Head of caudate nucleus (tissue), 42 donors: Measurements from ENCODE around the gene NRSN2.
"Not testable (repeated sequence)": the region's sequence is repeated elsewhere in the genome, so short reads cannot be mapped to it uniquely, and the experiment has no call there.

Experiments
- DNase-seq, 42 donors: peaks; one replicate each; pipeline versions ENCODE4 v3.0.0 to v3.0.0-alpha.2; 2020 to 2021; ENCODE audit warnings: mixed read lengths in 7 of 42
- intact Hi-C: fragments of 100-400 bp; cut with DNase I; formaldehyde crosslinking; loops from one replicate; pipeline ENCODE4 v1.15.0; 2022

NRSN2 gene

DNA sequence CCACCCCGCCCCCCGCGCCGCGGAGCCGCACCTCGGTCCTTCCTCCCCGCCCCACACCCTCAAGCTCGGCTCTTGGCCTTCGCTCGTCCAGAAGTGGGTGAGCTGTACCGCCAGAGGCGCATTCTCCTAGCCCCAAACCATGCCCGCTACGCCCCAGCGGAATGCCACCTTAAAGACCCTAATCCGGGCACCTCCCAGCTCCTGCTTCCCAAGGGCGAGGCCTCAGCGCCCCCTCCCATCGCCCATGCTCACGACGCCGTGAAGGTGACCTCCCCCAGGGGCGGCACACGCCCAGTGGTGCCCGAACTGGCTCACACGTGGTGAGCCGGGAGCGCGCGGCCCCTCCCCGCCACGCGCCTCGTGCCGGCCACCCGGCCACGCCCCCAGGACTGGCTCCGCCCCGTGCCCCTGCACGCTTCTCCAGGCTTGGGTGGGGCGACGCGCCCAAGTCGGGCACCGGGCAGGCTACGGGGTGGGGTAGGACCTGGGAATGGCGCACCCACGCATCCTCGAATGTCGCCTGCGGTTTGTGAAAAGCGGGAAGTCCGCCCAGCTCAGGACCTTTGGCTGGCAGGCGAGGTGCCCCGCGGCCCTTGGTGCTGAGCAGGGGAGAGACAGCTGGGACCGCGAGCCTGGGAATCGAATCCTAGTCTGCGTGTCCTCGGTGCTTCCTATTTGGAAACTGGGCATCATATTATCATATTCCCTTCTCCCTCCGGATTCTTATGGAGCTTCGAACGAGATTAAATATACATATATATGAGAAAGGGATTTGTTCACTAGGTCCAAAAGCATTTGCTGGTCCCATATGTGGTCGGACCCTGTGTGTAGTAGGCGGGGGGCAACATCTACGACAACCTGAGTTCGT is 22.5 kb upstream of the NRSN2 start:
- DNase-seq, result peak; percentile 53 to 93 (median 87)
- intact Hi-C loops, result no loop called here

DNA sequence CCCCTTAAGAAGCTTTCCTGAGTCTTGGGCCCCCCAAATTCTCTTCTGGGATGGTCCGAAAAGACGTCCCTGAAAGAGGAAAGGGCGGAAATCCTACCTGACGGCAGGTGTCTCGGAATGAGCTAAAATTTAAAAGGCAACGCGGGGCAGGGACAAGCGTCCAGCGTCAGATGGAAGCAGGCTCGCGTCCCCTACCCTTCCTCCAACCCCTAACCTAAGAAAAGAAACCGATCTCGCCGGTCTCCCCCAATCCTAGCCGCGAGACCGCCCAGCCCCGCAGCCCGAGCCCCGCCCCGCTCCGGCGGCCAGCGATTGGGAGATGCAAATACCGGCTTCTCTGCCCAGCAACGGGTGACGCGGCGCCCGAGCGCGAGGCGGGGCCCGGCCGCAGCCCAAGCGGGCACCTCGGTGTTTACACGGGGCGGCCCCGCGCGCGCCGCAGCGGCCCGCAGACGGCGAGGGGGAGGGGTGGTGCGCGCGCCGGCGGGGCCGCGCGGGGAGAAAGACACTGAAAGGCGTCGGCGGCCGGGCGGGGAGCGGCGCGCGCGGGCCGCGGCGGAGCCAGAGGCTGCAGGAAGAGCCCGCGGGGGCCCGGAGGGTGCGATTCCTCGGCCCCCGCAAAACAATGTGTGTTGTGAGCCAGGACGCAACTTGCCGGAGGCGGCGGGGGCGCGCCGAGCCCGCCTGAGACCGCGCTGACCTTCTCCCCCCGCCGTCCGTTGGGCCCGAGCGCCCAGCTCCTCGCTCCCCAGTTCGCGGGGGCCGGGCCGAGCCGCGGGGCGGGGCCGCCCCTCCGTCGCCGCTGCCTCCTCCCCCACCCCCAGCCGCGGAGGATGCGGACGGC is 21.6 kb upstream of the NRSN2 start, which contains the start of gene SOX12:
TSS of gene SOX12 (plus strand) at position 508 of the 844 bp plus-strand sequence. CDS start 373 bp downstream, outside the sequence.
- intact Hi-C loops, result no loop called here
- DNase-seq, result peak; percentile 97 to 100 (median 99)

DNA sequence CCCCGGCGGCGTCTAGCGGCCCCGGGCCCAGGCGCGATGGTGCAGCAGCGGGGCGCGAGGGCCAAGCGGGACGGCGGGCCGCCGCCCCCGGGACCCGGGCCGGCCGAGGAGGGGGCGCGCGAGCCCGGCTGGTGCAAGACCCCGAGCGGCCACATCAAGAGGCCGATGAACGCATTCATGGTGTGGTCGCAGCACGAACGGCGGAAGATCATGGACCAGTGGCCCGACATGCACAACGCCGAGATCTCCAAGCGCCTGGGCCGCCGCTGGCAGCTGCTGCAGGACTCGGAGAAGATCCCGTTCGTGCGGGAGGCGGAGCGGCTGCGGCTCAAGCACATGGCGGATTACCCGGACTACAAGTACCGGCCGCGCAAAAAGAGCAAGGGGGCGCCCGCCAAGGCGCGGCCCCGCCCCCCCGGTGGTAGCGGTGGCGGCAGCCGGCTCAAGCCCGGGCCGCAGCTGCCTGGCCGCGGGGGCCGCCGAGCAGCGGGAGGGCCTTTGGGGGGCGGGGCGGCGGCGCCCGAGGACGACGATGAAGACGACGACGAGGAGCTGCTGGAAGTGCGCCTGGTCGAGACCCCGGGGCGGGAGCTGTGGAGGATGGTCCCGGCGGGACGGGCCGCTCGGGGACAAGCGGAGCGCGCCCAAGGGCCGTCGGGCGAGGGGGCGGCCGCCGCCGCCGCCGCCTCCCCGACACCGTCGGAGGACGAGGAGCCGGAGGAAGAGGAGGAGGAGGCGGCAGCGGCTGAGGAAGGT is 20.8 kb upstream of the NRSN2 start:
- DNase-seq, result peak; percentile 49 to 86 (median 70)
- intact Hi-C loops, result no loop called here

DNA sequence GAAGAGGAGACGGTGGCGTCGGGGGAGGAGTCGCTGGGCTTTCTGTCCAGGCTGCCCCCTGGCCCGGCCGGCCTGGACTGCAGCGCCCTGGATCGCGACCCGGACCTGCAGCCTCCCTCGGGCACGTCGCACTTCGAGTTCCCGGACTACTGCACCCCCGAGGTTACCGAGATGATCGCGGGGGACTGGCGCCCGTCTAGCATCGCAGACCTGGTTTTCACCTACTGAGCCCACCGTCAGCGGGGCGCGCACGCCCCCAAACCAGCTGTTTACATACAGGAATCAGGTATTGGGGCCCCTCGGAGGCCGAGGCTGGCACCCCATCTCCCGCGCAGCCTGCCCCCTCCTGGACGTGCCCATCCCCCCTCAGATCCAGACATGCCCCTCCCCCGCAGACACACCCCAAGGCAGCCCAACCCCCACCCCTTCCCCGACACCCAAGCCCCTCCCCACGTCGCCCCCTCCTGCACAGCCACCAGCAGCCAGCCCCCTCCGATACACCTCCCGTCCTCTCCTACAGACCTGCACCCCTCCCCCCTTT is 20.2 kb upstream of the NRSN2 start:
- DNase-seq, result peak in 3 of 42 donors; percentile 26 to 44 (median 34)
- intact Hi-C loops, result no loop called here

DNA sequence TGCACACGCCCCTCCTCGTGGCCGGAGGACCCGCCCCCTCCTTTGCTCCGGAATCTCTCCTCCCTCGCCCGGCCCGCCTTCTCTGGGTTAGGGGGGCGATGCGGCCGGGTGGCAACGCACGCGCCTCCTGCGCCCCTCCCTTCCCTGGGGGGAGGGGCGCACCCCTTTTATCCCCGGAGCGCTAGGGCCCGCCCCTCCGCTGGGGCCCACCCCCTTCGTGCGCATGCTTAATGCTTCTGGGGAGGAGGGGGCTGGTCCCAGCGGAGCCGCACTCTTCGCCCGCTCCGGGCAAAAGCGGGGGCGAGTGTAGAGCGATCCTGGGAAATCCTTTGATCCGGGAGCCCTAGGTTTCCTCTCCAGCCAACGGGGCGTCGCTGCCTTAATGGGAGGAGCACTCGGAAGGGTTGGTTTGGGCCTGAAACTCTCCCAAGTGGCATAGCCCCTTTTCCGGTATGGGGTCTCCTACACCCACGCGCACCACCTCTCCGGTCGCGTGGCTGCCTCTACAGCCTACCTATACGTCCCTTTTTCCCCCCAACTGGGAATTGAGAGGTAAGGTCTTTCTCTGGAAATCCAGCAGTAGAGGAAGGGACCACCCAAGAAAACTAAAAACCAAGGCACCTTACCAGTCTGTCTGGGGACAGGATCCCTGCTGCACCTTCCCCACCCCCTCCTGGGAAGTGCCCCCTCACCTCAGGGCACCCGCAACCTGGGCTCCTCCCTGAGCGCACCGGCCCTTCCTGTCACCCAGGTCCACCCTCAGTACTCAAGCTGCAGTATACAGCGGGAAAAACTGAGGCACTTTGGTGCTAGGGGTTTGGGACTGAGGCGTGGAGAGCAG is 19.5 kb upstream of the NRSN2 start:
- DNase-seq, result peak; percentile 64 to 95 (median 88)
- intact Hi-C loops, result no loop called here

DNA sequence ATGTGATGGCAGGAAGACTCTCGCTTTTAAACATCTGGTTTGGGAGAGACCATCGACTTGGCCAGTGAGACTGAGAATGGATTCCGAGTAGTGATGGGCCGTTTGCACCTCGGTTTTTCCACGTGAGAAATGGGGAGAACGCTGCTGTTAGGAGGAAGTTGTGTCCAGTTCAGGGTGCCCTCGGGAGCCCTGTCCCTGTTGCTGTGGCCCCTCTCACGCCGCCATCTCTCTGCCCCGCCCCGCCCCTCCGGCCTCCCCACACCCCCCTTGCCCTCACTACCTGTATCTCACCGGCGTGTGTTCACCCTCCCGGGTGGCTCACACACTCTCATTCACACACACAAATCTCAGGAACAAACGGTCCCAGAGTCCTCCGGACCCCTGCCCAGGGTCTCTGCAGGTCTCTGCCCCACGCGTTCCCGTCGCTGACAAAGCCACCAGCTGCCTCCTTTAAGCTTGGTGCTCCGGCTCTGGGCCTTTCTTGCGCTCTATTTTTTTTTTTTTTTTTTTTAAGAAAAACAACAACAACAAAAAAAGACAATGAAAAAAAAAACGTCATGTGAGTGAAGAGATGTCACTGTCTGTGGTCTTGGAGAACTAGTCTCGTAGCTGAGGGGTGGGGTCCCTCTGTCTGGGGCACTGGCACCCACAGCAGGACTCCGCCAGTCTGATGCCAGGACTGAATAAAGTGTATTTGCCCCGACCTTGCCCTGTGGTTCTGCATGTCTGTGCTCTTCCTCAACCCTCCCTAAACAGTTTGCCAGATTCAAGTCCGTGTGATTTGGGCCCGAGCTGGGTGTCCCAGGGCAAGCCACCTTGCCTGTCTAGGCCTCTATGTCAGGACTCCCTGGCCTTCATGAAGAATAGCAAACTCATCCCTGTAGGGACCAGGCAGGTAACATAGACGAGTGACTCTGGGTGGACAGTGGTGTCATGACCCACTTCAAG is 18.6 kb upstream of the NRSN2 start:
- intact Hi-C loops, result no loop called here
- peak in 5 of 42 donors; percentile 15 to 36 (median 21) for DNase-seq

DNA sequence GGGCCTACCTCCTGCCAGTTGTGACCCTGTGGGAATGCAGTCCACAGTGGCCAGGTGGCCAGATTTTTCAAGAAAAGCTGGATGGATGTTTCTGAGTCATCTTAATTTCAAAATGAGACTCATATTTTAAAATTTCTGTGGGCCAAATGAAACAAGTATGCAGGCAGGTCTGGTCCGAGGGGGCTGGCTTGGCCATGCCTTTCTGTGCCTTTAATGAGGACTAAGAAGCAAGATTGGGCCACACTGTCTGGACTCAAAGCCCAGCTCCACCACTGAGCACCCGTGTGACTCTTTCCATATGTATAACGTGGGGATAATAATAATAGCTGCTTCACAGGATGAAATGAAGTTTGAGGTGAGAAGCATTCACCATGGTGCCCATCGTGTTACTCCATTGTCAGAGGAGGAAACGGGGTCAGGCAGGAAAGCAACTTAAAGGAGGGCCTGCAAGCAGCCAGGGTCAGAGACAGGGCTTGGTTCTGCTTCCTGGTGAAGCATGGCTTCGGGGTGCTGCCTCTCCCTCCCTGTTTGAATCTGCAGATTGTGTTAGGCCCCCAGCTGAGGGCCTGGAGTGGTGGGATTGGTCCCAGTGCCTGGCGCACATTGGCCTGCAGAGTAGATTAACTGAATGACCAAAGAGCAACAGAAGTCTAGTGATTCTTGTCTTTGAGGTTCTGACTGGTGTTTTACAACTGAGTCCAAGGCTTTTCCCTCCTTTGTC is 17.8 kb upstream of the NRSN2 start:
- intact Hi-C loops, result no loop called here
- DNase-seq, result no peak

DNA sequence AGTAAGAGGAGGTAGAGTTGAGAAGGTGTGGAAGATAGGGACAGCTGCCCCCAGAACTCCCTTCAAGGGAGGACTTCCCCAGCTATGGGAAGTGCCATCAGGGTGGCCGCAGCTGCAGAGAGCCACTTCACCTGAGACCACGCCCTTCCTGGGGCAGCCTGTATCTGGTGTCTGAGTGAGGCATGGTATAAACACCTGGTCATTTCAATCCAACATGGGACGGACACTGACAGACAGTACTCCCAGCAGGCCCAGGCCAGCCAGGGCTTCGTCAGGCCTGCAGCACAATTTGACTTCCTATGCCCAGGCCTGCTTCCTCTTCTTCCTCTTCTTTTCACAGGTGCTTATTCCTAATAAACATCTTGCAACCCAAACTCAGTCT is 17.1 kb upstream of the NRSN2 start:
- intact Hi-C loops, result no loop called here
- DNase-seq, result peak in 1 of 42 donors; percentile 34

DNA sequence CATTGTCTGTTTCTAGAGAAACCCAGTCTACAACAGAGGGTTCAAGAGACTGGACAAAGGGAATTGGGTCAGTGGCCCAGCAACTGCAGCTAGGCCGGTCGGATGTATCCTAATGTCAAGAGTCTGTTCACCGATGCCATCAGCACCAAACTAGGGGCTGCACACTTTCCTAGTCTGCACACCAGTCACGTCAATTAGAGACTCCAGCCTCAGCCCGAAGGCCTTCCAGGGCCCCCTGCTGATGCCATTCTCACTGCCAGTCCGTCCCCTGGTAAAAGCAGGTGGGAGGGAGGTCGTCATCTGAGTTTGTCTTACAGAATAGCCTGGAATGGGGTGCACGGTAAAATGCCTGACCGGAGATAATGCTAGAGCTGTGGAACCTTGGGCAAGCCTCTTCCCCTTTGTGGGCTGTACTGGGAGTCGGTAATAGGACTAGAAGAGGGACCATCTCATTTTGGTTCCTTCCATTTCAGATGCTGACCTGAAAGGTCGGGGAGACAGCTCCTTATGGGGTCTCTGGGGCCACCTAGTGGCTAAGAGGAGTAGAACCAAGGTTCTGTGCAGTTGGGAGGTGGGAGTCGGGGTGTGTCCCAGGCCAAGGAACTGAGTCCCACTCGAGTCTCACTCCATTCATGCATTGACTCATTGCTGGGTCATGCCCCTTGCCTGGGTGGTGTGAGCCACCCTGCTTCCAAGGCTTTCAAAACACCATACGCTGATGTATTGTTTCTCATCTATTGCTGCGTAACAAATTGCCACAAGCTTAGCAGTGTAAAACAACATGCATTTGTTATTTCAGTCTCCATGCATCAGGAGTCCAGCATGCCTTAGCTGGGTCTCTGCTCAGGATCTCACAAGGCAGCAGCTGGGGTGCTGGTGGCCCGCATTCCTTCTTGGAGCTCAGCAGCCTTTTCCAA is 16.4 kb upstream of the NRSN2 start:
- peak in 41 of 42 donors; percentile 52 to 89 (median 74) for DNase-seq

DNA sequence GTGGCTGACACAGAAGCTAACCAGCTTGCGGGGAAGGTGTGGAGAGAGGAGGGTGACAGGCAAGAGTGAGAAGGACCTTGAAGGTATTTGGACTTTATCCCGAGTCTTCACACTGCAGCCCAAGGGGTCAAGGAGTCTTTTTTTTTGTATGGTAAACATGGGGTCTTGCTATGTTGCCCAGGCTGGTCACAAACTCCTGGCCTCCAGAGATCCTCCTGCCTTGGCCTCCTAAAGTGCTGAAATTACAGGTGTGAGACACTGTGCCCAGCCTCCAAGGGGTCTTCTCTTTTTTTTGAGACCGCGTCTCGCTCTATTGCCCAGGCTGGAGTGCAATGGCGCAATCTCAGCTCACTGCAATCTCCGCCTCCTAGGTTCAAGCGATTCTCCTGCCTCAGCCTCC is 12.3 kb upstream of the NRSN2 start:
- intact Hi-C loops, result no loop called here
- DNase-seq, result no peak

More for the DNA sequence above, 16.4 kb upstream of the NRSN2 start:
- intact Hi-C loops, result no loop called here

DNA sequence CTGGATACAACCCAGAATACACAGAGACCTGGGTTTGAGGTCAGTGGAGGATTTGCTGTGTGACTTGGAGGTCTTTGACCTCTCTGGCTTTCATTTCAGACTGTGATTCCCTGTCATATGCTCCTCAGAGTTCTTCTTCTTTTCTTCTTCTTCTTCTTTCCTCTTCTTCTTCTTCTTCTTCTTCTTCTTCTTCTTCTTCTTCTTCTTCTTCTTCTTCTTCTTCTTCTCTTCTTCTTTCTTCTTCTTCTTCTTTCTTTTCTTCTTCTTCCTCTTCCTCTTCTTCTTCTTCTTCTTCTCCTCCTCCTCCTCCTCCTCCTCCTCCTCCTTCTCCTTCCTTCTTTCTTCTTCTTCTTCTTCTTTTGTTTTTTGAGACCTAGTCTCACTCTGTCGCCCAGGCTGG is 10.9 kb upstream of the NRSN2 start:
- intact Hi-C loops, DNase-seq: not testable (repeated sequence)

DNA sequence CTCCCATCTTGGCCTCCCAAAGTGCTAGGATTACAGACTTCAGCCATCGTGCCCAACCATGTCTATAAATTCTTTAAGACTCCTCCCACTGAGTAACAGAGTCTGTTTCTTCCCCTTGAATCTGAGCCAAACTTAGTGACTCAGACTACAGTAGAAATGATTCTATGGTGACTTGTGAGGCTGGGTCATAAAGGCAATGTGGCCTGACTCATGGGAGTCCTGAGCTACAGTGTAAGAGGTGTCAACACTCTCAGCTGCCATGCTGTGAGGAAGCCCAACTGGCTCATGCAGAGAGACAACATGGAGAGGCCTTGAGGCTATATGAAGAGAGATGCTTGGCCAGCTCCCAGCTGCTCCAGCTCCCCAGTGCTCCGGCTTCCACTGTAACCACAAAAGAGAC is 5.2 kb upstream of the NRSN2 start:
- intact Hi-C loops, result no loop called here
- DNase-seq, result no peak

DNA sequence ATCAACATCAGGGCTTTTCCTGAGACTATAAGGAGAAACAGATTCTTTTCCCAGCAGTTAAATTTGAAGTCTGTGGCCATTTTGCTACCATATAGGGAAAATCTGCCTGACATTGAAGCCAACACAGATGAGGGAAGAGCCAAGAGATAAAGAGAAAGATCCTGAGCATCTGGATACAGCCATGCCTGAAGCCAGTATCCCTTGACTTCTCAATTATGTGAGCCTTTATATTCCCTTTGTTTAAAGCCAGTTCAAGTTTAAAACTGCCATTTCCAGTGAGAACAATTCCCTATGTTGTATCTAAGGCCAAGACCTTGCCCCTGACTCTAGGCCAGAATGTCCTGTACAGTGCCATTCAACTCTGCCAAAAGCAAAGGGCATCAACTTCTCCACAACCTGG is 3.8 kb upstream of the NRSN2 start:
- intact Hi-C loops, result no loop called here
- DNase-seq, result no peak

DNA sequence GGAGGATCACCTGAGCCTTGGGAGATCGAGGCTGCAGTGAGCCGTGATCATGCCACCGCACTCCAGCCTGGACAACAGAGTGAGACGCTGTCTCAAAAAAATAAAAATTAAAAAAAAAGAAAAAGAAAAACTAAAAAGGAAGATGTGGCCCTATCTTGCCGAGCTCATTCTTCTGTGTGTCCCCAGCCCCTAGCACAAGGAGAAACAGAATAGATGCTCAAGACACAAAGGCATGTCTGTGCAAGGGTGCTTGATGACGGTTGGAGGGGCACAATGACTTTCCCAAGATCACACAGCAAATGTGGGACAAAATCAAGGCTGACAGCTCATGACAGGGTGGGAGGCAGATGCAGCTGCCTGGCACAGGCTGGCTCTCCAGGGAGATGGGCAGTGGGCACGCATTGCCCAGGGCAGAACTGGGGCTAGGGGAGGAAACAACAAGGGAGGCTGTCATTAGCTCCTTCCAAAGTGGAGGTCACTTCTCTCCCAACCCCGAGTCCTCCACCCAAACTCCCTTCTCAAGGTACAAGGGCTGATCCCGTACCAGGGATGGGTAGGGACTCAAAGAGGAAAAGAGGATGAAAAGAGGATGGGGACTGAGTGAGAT is 775 bp upstream of the NRSN2 start:
- intact Hi-C loops, result no loop called here
- DNase-seq, result no peak

DNA sequence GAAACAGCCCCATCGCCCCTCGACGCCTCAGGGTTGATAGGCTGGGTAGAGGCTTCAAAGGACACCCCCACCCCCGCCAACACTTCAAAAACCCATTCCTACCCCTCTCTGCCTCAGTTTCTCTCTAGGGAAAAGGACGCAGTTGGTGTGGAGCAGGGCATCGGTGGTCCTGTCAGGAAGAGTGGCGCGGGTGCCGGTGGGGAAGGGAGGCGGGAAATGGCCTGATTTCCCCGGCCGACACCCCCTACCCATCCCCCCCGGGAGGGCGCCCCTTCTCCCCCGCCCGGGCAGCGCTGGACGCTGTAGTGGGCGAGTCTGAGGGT is 367 bp downstream of the NRSN2 start:
- intact Hi-C loops, result no loop called here
- DNase-seq, result peak in 1 of 42 donors; percentile 45
